Stomach smooth muscle (tissue), 2 donors: Measurements from ENCODE around the gene ZNF627.

Source experiments
- H3K27ac ChIP-seq: one replicate; pipeline ENCODE4 v1.7.0; 2013; ENCODE audit warnings: mild to moderate bottlenecking, low read length, inconsistent platforms
- H3K27me3 ChIP-seq, 2 donors: one replicate each; pipeline ENCODE4 v1.7.0; 2013; ENCODE audit warnings: low read length in 2 of 2; ENCODE audit not compliant: insufficient read depth in 2 of 2, control insufficient read depth in 1 of 2
- H3K36me3 ChIP-seq, 2 donors: one replicate each; pipeline ENCODE4 v1.7.0; 2013; ENCODE audit warnings: low read length in 2 of 2; ENCODE audit not compliant: control insufficient read depth in 2 of 2, insufficient read depth in 2 of 2
- H3K4me1 ChIP-seq: one replicate; pipeline ENCODE4 v1.7.0; 2013; ENCODE audit warnings: low read length; ENCODE audit not compliant: control insufficient read depth, insufficient read depth
- H3K4me3 ChIP-seq, 2 donors: one replicate each; pipeline ENCODE4 v1.7.0; 2013; ENCODE audit warnings: low read length in 2 of 2
- H3K9ac ChIP-seq, 2 donors: one replicate each; pipeline ENCODE4 v1.7.0; 2013; ENCODE audit warnings: low read length in 2 of 2, mild to moderate bottlenecking in 1 of 2
- H3K9me3 ChIP-seq, 2 donors: one replicate each; pipeline ENCODE4 v1.7.0; 2013; ENCODE audit warnings: low read length in 2 of 2; ENCODE audit not compliant: control insufficient read depth in 2 of 2
- donor health status: healthy.
- donor health status: Pancreatic carcinoma.

Gene ZNF627

DNA sequence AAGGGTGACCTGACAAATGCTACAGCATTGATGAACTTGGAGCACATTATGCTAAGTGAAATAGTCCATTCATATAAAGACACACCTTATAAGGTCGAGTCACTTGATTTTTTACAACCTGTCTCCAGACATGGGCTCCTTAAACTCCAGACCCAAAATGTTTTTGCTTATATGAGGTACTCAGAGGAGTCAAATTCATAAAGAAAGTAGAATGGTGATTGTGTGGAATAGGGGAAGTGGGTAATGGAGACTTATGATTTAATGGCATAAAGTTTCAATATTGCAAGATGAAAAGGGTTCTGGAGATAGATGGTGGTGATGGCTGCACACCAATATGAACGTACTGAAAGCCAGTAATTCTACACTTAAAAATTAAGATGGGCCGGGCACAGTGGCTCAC, 59.3 kb downstream of the ZNF627 start:
- Histone ChIP-seq H3K36me3 (peaks cover 0 to 2% of the 10 kb centered on the region in 2 donors), H3K27ac (no peak overlapping the region), H3K4me3 (no peak overlapping the region), H3K4me1 (no peaks in the 10 kb centered on the region), H3K9ac (no peak overlapping the region), H3K27me3 (no peaks in the 10 kb centered on the region), H3K9me3 (peaks cover 7 to 16% of the 10 kb centered on the region in 2 donors)

DNA sequence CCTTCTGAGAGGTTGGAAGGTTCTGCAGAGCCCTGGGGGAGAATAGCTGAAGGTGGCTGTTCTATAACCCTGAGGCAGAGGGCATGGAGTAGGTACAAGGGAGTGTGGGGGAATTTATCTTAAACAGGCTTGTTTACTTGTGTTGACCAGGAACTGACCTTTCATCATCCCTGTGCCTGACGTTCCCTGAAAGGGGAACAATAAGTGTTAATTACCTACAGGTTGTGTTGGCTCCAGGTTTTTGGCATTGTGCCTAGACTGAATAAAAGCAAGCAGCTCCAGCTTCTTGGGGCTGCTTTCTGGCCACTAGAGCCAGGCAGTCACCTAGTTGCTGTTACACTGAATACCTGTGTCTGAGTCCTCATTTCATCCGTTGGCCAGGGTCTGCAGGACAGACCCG, 60.0 kb downstream of the ZNF627 start:
- no peak overlapping the region for H3K27ac ChIP-seq
- H3K36me3 ChIP-seq, result no peaks in the 10 kb centered on the region
- no peaks in the 10 kb centered on the region for H3K27me3 ChIP-seq
- H3K9ac ChIP-seq, result no peak overlapping the region
- H3K9me3 ChIP-seq, result peaks cover 0 to 9% of the 10 kb centered on the region in 2 donors
- no peak overlapping the region for H3K4me3 ChIP-seq
- no peaks in the 10 kb centered on the region for H3K4me1 ChIP-seq

DNA sequence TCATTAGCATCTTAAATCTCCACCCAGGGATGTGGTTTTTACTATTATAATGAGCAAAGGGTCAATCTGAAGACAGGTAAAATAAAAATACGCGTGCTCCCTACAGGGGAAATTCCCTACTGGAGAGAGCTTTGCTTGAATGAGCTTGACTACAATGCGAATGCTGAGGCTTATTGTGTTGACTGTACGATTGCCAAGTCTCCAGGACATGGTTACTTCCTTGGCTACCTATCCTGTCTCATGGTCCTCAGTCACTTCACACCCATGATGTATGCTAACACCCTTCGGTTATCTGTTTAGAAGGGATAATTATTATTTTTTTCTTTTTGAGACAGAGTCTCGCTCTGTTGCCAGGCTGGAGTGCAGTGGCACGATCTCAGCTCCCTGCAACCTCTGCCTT, 61.7 kb downstream of the ZNF627 start:
- Histone ChIP-seq H3K9ac (no peak overlapping the region), H3K9me3 (no peaks in the 10 kb centered on the region), H3K27me3 (no peaks in the 10 kb centered on the region), H3K36me3 (no peaks in the 10 kb centered on the region), H3K4me3 (no peak overlapping the region), H3K4me1 (no peaks in the 10 kb centered on the region), H3K27ac (no peak overlapping the region)

DNA sequence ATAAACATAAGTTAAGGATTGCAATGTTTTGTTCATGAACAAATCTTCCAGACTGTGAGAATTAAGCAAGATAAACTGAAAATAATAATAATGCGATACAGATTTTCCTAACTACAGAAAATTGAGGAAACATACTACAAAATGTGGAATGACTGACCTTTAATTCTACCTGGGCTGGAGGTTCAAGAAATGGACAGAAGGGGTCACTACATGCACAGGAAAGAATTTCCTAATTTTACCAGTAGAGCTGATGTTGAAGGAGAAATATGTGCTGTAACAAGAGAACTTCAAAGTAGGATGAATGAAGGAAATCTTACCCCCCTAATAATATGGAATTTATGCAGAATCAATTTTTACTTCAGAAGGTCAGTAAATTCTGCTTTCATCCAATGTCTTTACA, 62.3 kb downstream of the ZNF627 start:
- Histone ChIP-seq H3K27ac (no peak overlapping the region), H3K9ac (no peak overlapping the region), H3K36me3 (no peaks in the 10 kb centered on the region), H3K4me3 (no peak overlapping the region), H3K4me1 (no peaks in the 10 kb centered on the region), H3K27me3 (no peaks in the 10 kb centered on the region), H3K9me3 (no peaks in the 10 kb centered on the region)

DNA sequence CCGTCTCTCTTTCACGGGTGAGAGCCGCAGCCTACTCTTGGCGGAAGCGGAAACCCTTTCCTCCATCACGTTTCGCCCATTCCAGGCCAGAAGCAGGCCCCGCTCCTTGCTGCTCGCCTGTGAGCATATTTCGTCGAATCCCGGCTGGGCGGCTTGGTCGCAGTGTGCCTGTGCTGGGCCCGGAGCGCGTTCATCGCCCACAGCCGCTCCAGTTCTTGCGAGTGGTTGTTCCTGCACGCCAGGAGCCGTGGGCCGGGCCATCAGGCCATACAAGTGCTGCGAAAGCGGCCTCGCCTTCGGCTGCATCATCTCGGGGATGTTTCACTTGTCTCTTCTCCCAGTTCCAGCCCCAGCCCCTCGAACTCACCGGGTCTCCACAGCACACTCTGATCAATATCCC, 65.0 kb downstream of the ZNF627 start:
- H3K4me1 ChIP-seq, result no peaks in the 10 kb centered on the region
- H3K4me3 ChIP-seq, result no peak overlapping the region
- no peaks in the 10 kb centered on the region for H3K36me3 ChIP-seq
- H3K9me3 ChIP-seq, result no peaks in the 10 kb centered on the region
- no peaks in the 10 kb centered on the region for H3K27me3 ChIP-seq
- no peak overlapping the region for H3K9ac ChIP-seq
- H3K27ac ChIP-seq, result no peak overlapping the region

DNA sequence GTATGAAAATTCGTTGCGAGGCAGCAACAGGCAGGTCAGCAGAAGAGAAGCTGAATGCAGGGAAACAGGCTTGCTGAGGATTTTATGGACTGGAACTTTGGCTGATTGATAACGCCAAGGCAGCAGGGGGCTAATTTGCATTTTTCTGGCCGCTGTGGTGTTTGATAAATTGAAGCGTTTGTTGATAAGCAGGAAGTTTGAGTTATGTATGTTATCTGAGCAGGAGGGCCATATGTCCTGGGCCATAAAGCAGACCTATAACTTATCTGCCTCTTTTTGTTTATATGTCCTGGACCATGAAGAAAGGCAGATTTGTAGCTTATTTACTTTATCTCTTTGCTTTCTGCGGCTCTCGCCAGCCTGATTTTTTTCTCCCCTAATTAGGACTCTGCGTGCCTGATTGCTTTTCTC, 65.9 kb downstream of the ZNF627 start:
- no peaks in the 10 kb centered on the region for H3K9me3 ChIP-seq
- no peak overlapping the region for H3K4me3 ChIP-seq
- no peaks in the 10 kb centered on the region for H3K36me3 ChIP-seq
- H3K27ac ChIP-seq, result no peak overlapping the region
- no peaks in the 10 kb centered on the region for H3K27me3 ChIP-seq
- no peaks in the 10 kb centered on the region for H3K4me1 ChIP-seq
- H3K9ac ChIP-seq, result no peak overlapping the region
